Skin of body (tissue), 2 donors: ENCODE data around the gene CRACR2A. TPM values are rescaled to one million over a fixed set of nuclear protein-coding genes. Genes with fewer than 3 reads are reported as not detected.
A peak's percentile ranks its signal among the peaks of the same experiment; 100 is the strongest.

Experiments used
- DNase-seq: peaks from one replicate; lab custom pipeline; 2025; lab: John Stamatoyannopoulos, UW
- total RNA-seq: library from RNA; depleted of rRNA; stranded (reverse); fragments of >200 nt; gene quantifications from one replicate; pipeline ENCODE4 v1.2.3, GENCODE V29; 2014

CRACR2A gene
- total RNA-seq, 1 donor from 2014 or later, result 1.8 TPM

- DNase-seq, result no peak
Observed at GRCh38 chr12:3753544-3754284, 805 bp upstream of the CRACR2A start.

- DNase-seq, result peak; percentile 7
Observed at GRCh38 chr12:3752096-3752709, 706 bp downstream of the CRACR2A start.

- no peak for DNase-seq
Observed at GRCh38 chr12:3751151-3752095, 1.5 kb downstream of the CRACR2A start.

GRCh38 chr12:3750616-3751015 lies 2.3 kb downstream of the CRACR2A start:
- DNase-seq, result no peak

GRCh38 chr12:3748620-3749019 lies 4.3 kb downstream of the CRACR2A start:
- DNase-seq, result no peak

- DNase-seq, result no peak
Observed at GRCh38 chr12:3747976-3748619, 4.8 kb downstream of the CRACR2A start.

GRCh38 chr12:3747543-3747942 lies 5.4 kb downstream of the CRACR2A start:
- no peak for DNase-seq

- DNase-seq, result no peak
Observed at GRCh38 chr12:3746758-3747157, 6.2 kb downstream of the CRACR2A start.

- DNase-seq, result no peak
Observed at GRCh38 chr12:3745152-3745551, 7.8 kb downstream of the CRACR2A start.

- DNase-seq, result no peak
Observed at GRCh38 chr12:3744229-3744901, 8.5 kb downstream of the CRACR2A start.

GRCh38 chr12:3743803-3744202 lies 9.1 kb downstream of the CRACR2A start:
- no peak for DNase-seq

- no peak for DNase-seq
Observed at GRCh38 chr12:3741882-3742672, 10.8 kb downstream of the CRACR2A start.

GRCh38 chr12:3740480-3741231 lies 12.3 kb downstream of the CRACR2A start:
- no peak for DNase-seq

GRCh38 chr12:3735432-3735831 lies 17.5 kb downstream of the CRACR2A start:
- DNase-seq, result no peak

- no peak for DNase-seq
Observed at GRCh38 chr12:3732901-3733300, 20.0 kb downstream of the CRACR2A start.

- no peak for DNase-seq
Observed at GRCh38 chr12:3730111-3730510, 22.8 kb downstream of the CRACR2A start.

GRCh38 chr12:3728686-3729085 lies 24.2 kb downstream of the CRACR2A start:
- DNase-seq, result no peak

- DNase-seq, result no peak
Observed at GRCh38 chr12:3727877-3728632, 24.9 kb downstream of the CRACR2A start.

- DNase-seq, result no peak
Observed at GRCh38 chr12:3727354-3727753, 25.6 kb downstream of the CRACR2A start.
